LNCAP (cell line): ENCODE data around the gene MORF4L1.

Experiments
- CTCF ChIP-seq: fragments of 450-650 bp; IDR thresholded peaks from 2 replicates; pipeline ENCODE4 v1.5.1; 2017; ENCODE audit warnings: mild to moderate bottlenecking

Gene MORF4L1

GRCh38 chr15:78938658-78939488, 66.2 kb downstream of the MORF4L1 start:
- no peak for TF ChIP-seq CTCF

- TF ChIP-seq CTCF, result no peak
These were observed 70.1 kb downstream of the MORF4L1 start for GRCh38 chr15:78942741-78943140.

DNA sequence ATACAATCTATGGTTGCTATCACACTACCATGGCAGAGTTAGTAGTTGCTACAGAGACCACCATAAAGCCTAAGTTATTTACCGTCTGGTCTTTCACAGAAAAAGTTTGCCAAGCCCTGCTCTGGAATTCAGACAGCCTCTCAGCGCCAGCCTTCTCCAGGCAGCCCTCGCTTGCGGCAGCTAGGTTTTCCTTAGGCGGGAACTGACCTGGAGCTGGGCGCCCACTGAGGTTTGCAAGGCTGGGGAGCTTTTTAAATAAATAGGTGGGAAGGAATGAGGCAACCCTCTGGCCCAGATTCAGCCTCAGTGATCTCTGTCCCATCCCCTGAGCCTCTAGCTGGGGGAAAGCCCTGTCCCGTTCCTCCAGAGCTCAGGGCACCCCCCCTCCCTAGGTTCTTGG, 71.0 kb downstream of the MORF4L1 start:
- no peak for TF ChIP-seq CTCF

DNA sequence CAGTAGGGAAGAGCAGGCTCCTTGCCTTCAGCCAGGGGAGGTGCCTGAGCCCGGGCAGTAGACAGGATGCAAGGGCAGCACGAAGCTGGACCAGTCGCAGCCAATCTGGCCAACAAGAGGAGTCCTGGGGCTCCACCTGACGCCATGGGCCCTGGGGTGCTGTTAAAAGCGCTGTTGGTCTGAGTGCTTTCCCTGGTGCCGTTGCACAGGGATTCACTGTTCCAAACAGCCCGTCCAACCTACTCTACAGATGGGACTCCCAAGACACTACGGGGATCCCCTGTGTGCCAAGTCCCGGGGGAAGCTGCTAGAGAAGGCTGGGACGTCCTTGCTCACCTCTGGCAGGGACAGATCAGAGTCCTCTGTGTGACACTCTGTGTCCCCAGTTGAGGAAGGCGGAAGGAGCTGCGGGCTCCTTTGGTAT, 71.5 kb downstream of the MORF4L1 start:
- no peak for TF ChIP-seq CTCF

GRCh38 chr15:78944669-78945407, 72.1 kb downstream of the MORF4L1 start, which contains the start of gene CTSH:
Gene CTSH (minus strand): TSS chr15:78945046. CDS start chr15:78944981, 65 bp downstream.
- no peak for TF ChIP-seq CTCF

- no peak for TF ChIP-seq CTCF
These were observed 73.8 kb downstream of the MORF4L1 start for GRCh38 chr15:78946493-78946892.

DNA sequence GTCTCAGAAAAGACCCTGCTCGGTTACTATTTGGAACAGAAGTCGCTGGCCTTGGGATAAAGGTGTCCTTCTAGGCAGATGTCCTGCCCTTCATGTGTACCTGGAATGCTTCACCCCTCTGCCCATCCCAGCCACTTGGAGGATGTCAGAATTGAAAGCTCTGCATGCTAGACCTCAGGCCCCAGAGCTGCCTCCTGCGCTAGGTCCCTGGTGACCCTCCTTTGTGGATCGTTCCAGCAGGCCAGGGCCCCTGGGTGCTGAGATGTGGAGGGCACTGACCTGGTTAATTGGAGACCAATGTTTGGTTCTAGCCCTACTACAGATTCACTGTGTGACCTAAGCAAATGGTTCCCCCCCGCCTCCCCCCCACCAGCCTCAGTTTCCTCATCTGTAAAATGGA, 74.8 kb downstream of the MORF4L1 start:
- no peak for TF ChIP-seq CTCF
